OCI-LY1 (cell line): ENCODE results near the gene PDCD2.

Experiments used
- EZH2 ChIP-seq: fragments of 200-600 bp; sonication (generic), shearing (Covaris generic); IDR thresholded peaks from 2 replicates; pipeline ENCODE4 v1.8.0; 2017; ENCODE audit warnings: borderline replicate concordance, mixed run types, mild to moderate bottlenecking, antibody characterized with exemption, low read length, moderate library complexity, mixed read lengths
- TF ChIP-seq, protein P1 (sequence below): fragments of 200-600 bp; sonication (generic), shearing (Covaris generic); IDR thresholded peaks from 2 replicates; pipeline ENCODE4 v1.5.1; 2017; ENCODE audit warnings: mild to moderate bottlenecking, antibody characterized with exemption, low read length, moderate library complexity, mixed read lengths

GRCh38 chr6:170525795-170526194 lies 58.6 kb downstream of the PDCD2 start:
- TF ChIP-seq, protein P1, sequence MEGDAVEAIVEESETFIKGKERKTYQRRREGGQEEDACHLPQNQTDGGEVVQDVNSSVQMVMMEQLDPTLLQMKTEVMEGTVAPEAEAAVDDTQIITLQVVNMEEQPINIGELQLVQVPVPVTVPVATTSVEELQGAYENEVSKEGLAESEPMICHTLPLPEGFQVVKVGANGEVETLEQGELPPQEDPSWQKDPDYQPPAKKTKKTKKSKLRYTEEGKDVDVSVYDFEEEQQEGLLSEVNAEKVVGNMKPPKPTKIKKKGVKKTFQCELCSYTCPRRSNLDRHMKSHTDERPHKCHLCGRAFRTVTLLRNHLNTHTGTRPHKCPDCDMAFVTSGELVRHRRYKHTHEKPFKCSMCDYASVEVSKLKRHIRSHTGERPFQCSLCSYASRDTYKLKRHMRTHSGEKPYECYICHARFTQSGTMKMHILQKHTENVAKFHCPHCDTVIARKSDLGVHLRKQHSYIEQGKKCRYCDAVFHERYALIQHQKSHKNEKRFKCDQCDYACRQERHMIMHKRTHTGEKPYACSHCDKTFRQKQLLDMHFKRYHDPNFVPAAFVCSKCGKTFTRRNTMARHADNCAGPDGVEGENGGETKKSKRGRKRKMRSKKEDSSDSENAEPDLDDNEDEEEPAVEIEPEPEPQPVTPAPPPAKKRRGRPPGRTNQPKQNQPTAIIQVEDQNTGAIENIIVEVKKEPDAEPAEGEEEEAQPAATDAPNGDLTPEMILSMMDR: no peak
- TF ChIP-seq EZH2: no peak
